ENCODE data around the gene FAXDC2.

The FAXDC2 gene

GRCh38 chr5:154802050-154802449 is 48.4 kb downstream of the FAXDC2 start:
- DNase-seq (ENCODE audit: low read depth): no peak
- TF ChIP-seq, protein P1, sequence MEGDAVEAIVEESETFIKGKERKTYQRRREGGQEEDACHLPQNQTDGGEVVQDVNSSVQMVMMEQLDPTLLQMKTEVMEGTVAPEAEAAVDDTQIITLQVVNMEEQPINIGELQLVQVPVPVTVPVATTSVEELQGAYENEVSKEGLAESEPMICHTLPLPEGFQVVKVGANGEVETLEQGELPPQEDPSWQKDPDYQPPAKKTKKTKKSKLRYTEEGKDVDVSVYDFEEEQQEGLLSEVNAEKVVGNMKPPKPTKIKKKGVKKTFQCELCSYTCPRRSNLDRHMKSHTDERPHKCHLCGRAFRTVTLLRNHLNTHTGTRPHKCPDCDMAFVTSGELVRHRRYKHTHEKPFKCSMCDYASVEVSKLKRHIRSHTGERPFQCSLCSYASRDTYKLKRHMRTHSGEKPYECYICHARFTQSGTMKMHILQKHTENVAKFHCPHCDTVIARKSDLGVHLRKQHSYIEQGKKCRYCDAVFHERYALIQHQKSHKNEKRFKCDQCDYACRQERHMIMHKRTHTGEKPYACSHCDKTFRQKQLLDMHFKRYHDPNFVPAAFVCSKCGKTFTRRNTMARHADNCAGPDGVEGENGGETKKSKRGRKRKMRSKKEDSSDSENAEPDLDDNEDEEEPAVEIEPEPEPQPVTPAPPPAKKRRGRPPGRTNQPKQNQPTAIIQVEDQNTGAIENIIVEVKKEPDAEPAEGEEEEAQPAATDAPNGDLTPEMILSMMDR (IDR thresholded peaks at IDR 0.05; ENCODE audit: control insufficient read depth, insufficient read depth, low read depth, low read length, missing control alignments): no peak
- no peak overlapping the region for H3K4me3 ChIP-seq (ENCODE audit: control insufficient read depth, low read depth, low read length)

GRCh38 chr5:154801083-154801482 is 49.3 kb downstream of the FAXDC2 start:
- TF ChIP-seq, protein P1 (IDR thresholded peaks at IDR 0.05; ENCODE audit: control insufficient read depth, insufficient read depth, low read depth, low read length, missing control alignments): no peak
- no peak for DNase-seq (ENCODE audit: low read depth)
- H3K4me3 ChIP-seq (ENCODE audit: control insufficient read depth, low read depth, low read length): no peak overlapping the region

DNA sequence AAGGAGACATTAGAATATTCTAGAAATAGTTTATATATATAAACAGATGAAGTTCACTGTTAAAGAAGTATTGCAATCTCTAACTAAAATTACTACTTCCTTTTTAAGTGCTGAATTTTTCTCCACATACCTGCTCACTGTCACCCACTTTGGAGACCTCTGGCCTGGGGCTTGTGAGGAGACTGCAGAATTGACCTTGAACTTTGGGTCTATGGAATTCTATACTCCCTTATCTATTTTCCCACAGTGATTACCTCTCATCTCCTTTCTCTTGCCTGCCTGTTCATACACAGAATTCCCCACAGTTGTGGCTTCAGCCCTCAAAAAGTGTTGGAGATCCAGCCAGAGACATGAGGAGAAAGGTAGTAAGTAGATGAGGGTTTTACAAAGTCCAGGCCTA is 49.8 kb downstream of the FAXDC2 start:
- TF ChIP-seq, protein P1 (IDR thresholded peaks at IDR 0.05; ENCODE audit: control insufficient read depth, insufficient read depth, low read depth, low read length, missing control alignments): no peak
- no peak for DNase-seq (ENCODE audit: low read depth)

DNA sequence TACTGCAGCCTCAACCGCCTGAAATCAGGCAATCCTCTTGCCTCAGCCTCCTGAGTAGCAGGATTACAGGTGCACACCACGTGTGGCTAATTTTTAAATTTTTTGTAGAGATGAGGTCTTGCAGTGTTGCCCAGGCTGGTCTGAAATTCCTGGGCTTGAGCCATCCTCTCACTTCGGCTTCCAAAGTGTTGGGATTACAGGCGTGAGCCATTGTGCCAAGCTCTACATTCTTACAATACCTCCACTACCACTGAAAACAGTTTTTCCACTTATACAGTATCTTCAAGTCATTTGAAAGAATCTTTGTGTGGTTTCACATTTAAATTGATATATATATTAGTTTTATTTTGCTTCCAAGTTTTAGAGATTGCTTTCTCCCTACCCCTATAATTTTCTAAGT is 52.6 kb downstream of the FAXDC2 start:
- no peak for DNase-seq (ENCODE audit: low read depth)
- no peak overlapping the region for H3K4me3 ChIP-seq (ENCODE audit: control insufficient read depth, low read depth, low read length)
- TF ChIP-seq, protein P1 (IDR thresholded peaks at IDR 0.05; ENCODE audit: control insufficient read depth, insufficient read depth, low read depth, low read length, missing control alignments): no peak

More for the DNA sequence above, 49.8 kb downstream of the FAXDC2 start:
- no peak overlapping the region for H3K4me3 ChIP-seq (ENCODE audit: control insufficient read depth, low read depth, low read length)

DNA sequence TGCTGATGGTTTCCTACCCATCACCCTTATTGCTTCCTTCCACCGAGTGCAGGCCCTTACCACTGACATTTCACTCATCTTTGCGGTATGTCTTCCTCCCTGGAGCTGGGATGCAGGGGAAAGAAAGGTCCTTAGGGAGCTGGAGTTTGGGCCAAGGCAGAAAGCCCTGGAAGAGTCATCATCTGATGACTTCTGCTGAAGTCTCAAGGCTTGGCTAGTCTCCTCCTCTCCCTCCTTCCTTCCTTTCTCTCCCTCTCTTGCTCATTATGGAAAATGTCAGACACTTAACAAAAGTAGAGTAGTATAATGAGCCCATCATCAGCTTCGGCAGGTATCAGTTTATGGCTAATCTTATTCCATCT is 55.2 kb downstream of the FAXDC2 start:
- DNase-seq (ENCODE audit: low read depth): no peak
- H3K4me3 ChIP-seq (ENCODE audit: control insufficient read depth, low read depth, low read length): no peak overlapping the region
- TF ChIP-seq, protein P1 (IDR thresholded peaks at IDR 0.05; ENCODE audit: control insufficient read depth, insufficient read depth, low read depth, low read length, missing control alignments): no peak

DNA sequence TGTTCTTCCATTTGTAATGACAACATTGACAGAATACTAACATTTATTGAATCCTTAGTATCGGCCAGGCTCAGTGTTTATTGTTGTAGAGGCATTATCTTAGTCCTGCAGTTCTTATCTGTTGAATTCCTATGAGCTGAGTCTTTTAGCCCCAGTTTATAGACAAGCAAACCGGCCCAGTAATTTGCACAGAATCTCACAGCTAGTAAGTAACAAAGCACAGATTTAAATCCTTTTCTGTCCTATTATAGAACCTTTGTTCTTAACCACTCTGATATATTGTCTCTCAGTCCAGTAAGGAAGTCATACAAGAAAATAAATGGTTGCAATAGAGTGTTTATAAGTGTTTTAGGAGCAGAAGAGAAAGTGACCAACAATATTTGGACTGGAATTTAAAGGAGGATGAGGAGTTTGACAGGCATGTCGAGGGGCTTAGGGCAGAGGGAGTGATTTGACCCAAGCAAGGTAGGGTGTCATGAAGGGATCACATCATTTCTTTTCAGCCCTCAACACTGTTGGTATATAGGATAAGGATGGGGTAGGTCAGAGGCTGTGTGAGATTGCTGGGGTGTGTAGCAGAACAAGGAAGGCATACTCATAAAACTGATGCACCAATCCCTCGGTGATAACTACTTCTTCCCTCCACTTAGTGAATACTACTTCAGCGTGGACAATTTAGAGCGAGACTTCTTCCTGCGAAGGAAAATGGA is 55.7 kb downstream of the FAXDC2 start:
- TF ChIP-seq, protein P1 (IDR thresholded peaks at IDR 0.05; ENCODE audit: control insufficient read depth, insufficient read depth, low read depth, low read length, missing control alignments): no peak
- peak; percentile 27 for DNase-seq (ENCODE audit: low read depth)
- no peak overlapping the region for H3K4me3 ChIP-seq (ENCODE audit: control insufficient read depth, low read depth, low read length)

Measured in AG09309 (cell line).